GM19438 (cell line): Measurements from ENCODE around the gene BPIFA2.

Experiments
- ATAC-seq: cut with Tn5 transposase; IDR thresholded peaks from one replicate; pipeline ENCODE4 v1.9.1; 2021; ENCODE audit warnings: low read depth; ENCODE audit not compliant: unreplicated experiment

The BPIFA2 gene

DNA sequence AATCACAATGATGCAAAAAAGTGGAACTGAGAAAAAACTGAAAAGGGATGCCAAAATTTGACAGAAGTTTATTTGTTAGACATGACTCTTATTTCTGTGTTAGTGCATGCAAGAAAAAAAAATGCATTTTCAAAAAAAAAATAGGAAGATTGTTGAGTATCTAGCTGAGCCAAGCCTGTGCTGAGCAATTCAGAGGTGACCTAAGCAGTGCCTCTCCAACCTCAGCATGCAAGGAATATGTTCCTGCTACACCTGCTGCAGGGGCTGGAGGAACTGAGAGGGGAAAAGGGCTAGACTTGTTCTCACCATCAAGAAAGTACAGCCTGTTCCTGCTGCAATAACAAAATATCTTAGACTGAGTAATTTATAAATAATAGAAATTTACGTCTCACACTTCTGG is 24.0 kb downstream of the BPIFA2 start:
- ATAC-seq: no peak

DNA sequence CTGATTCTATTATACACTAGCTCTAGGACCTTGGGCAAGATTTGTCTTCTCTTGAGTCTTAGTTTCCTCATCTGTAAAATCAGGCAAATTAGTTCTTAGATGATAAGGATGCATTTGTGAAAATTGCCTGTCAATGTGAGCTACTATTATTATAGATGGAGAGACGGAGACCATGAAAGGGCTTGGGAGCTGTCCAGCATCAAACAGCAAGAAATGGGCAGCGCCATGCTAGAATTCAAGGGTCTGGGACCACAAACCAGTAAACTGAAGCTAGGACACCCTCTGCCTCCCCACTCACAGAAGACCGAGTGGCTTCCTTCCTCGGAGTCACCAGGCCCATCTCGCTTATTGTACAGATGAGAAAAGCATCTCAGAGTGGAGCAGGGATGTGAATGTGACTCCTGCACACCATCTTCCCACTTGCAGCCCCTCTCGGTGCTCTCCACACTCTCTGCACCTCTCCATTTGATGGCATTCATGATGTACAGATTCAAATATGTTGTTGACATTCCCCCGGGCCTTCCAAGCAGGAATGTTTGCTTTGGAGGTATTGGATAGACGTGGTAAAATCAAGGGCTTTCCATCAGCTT is 25.0 kb downstream of the BPIFA2 start:
- ATAC-seq: no peak

DNA sequence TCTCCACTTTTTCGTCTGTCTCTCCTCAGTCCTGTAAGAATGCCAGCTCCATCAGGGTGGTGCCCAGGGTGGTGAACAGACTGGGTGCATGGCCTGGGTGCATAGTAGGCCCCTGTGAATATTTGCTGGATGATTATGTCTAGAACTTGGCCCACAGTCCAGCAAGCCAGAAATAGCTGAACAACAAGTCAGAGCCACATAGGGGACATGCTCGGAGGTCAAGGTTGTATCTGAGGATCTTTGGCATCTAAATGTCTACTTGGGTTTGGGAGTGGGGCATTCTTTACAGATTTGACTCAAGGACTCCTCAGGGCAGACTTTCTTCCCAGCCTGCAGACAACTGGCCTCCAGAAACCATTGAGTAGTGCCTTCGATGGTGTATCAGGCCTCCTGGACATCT is 31.1 kb downstream of the BPIFA2 start:
- no peak for ATAC-seq

DNA sequence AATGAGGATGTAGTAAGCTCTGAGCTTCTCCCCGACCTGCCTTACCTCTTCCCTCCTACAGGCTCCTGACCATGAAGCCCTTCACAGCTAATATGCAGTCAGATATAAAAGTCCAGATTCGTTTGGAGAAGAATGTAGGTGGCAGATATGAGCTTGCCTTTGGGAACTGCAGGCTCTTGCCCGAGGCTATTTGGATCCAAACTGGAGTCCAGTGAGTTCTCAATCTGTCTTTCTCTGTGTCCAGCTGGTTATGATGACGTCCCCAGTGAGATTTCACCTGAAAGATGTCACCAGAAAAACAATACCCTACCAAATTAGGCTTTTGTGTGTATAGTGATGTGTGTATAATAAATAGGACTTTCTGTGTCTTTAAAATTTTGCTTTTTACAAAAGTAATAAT is 34.5 kb downstream of the BPIFA2 start:
- no peak for ATAC-seq

DNA sequence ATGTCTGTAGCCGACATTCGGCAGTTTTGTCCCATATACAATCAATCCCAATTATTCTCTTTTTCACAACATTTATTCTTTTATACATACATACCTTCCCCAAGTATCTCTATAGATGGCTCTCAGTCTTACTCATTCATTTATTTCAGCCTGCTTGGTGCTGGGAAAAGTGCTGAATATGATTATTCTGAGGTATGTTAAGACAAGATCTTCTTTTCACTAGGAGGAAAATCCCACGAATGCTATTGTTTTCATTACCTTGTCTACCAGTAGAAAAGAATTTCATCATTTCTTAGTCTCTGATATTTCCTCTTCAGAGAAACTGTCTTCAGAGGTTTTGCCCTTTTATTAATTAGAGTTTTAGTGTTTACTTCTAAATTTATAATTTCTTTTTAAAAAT is 35.5 kb downstream of the BPIFA2 start:
- ATAC-seq: no peak

DNA sequence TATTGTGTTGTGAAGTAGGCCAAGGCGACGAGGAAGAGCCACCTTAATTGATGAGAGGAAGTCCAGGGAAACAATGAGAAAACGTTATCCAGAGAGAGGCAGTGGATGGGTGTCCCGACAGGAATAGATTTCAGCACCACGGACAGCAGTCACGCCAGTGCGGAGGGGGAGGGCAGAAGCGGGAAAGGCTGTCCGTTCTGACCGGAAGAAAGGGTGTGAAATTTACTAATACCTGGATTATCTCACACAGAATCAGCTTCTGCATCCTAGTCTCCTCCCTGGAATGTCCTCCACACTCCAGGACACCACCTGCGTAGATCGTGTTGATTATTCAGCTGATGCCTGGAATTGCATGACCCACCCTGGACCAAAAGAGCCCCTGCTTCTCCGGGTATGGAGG is 41.8 kb downstream of the BPIFA2 start:
- no peak for ATAC-seq

DNA sequence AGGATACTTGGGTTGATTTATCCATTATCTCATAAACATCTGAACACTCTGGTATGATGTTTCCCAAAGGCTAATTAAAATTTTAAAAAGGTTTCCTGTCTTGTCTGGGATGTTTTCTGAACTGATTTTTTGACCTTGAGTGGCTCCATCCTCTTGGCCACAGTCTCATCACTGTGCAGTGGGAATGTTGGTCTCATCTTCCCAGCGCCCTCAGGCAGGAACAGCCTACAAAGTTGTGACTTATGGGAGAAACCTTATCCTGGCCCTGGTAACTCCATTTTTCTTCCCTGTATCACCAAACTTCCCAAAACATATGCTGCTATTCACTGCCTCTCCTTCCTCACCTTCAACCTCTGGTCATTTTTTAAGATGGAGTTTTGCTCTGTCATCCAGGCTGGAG is 42.4 kb downstream of the BPIFA2 start:
- no peak for ATAC-seq

DNA sequence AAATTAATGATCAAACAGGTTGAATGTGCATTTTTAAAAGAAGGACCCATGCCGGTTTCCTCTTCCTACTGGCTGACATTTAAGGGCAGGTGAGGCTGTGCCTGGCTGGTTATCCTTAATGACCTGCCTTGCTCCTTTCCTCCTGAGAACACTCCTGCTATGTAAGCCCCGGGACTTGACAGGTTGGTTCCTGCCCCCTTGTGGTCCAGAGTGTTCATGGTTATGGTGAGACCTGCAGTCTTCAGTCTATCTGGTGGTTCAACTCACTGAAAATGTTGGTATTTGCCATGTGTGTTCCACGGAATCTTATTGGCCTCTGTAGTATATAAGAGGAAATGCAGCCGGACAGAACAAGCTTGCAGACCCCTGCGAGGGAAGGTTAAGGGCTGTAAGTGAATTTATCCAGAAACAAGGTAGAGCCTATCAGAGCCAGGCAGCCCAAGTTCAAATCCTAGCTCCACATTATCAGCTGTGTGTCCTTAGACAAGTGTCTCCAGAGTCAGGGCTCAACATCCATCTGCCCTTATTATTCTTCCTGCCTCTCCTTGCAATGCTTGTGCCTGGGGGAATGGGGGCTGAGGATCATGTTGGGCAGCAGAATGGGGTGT is 44.0 kb downstream of the BPIFA2 start:
- no peak for ATAC-seq

DNA sequence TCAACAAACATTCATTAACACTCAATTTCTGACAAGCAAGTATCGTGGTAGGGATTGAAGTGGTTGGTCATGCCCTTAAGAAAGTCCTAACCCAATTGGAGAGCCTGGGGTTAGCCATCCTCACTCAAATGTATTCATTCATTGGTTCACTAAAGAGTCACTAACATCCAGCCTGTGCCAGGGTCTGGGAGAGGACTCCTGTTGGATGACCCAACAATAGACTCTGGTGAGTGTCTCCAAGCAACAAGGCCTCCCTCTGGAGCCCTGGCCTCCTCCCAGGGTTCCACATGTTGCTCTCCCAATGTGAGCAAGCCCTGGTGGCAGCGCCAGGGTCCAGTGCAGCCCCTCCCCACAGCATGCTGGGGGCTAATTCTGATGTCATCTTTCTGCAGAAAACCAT is 49.1 kb downstream of the BPIFA2 start, which contains the start of gene BPIFA3:
BPIFA3 (plus strand) TSS at position 301 of the 400 bp plus-strand sequence. CDS start 185 bp downstream, outside the sequence.
- ATAC-seq: no peak

DNA sequence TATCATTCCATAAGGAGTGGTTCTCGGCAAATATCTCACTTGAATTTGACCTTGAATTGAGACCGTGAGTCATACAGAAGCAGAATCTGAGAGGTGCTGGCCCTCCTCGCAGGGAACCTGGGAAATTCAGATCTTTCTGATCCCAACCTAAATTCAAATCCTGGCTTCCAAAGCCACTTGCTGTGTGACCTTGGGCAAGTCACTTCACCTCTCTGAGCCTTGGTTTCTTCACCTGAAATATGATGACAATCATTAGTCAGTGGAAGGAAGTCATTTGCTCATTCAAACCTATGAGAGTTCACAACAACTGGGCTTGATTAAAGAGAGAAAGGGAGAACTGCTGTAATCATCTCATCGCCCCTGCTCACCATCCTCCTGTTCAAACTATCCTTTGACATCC is 56.4 kb downstream of the BPIFA2 start:
- ATAC-seq: no peak

DNA sequence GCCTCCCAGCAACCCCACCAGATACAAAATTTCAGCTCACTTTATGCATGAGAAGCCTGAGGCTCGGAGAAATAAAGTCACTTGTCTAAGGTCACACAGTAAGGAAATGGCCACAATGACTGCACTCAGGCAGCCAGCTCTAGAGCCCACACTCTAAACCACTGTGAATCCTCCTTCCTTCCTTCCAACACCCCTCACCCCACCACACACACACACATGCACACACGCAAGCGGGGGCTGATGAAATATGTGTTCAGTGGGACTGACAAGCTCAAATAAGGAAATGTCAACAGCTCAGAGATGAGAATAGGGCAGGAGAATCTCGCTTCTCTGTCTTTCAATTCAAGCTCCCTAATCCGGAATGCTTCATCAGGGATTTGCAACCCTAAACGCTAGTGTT is 61.9 kb downstream of the BPIFA2 start:
- no peak for ATAC-seq
